Esophagus squamous epithelium (tissue), 5 donors: ENCODE data around the gene DPCD. TPM values are rescaled to one million over a fixed set of nuclear protein-coding genes. Genes with fewer than 3 reads are reported as not detected.

ENCODE experiments used
- DNase-seq: peaks from one replicate; lab custom pipeline; 2025; lab: John Stamatoyannopoulos, UW
- H3K27ac ChIP-seq, 4 donors: fragments of 200-600 bp; sonication (generic); one replicate each; pipeline ENCODE4 v1.5.1; 2016 to 2019; ENCODE audit warnings: mild to moderate bottlenecking in 1 of 4
- H3K27me3 ChIP-seq, 4 donors: fragments of 200-600 bp; sonication (generic); 1 replicate in 3 of 4; 2 replicates in 1 of 4; pipeline versions ENCODE4 v1.5.1 to v1.6.0; 2017 to 2021; ENCODE audit warnings: antibody characterized with exemption in 1 of 4
- H3K36me3 ChIP-seq, 3 donors: fragments of 200-600 bp; sonication (generic); one replicate each; pipeline ENCODE4 v1.5.1; 2016 to 2019
- H3K4me1 ChIP-seq, 3 donors: fragments of 200-600 bp; sonication (generic); one replicate each; pipeline ENCODE4 v1.5.1; 2017 to 2019
- H3K4me3 ChIP-seq, 4 donors: fragments of 200-600 bp; sonication (generic); 1 replicate in 3 of 4; 2 replicates in 1 of 4; pipeline ENCODE4 v1.5.1; 2016 to 2019; ENCODE audit warnings: mild to moderate bottlenecking in 2 of 4, moderate library complexity in 1 of 4
- H3K9me3 ChIP-seq, 3 donors: fragments of 200-600 bp; sonication (generic); one replicate each; pipeline ENCODE4 v1.5.1; 2016 to 2019
- POLR2A ChIP-seq, 4 donors: fragments of 450-650 bp; IDR thresholded peaks; one replicate each; pipeline ENCODE4 v1.6.1; 2017; ENCODE audit warnings: antibody characterized with exemption in 4 of 4, mild to moderate bottlenecking in 4 of 4, moderate library complexity in 3 of 4
- WGBS, 2 donors: methylation state at CpG; one replicate each; pipeline ENCODE4 v1.1.5; 2018; 5-methylcytosine and 5-hydroxymethylcytosine counted together
- intact Hi-C: fragments of 100-400 bp; cut with DNase I; formaldehyde crosslinking; loops from one replicate; pipeline ENCODE4 v1.15.0; 2022
- total RNA-seq, 4 donors: library from RNA; depleted of rRNA; stranded (reverse); fragments of >200 nt; gene quantifications; one replicate each; pipeline ENCODE4 v1.1.0, GENCODE V29; 2016
- TF ChIP-seq, protein P1 (sequence below), 6 experiments: fragments of 450-650 bp in 4 of 6; fragments of 200-600 bp in 2 of 6; sonication (generic) in 2 of 6; IDR thresholded peaks; one replicate each; pipeline ENCODE4 v1.5.1; 2016 to 2019; ENCODE audit warnings: antibody characterized with exemption in 6 of 6, mild to moderate bottlenecking in 4 of 6, moderate library complexity in 4 of 6
- donor health status: DM: yes; HTN: yes; CAD: no.

The DPCD gene
- total RNA-seq, 4 donors from 2014 or later: 17.4 to 37.9 (median 28.3) TPM

- H3K9me3 ChIP-seq: no peaks in the 10 kb centered on the region
- H3K4me3 ChIP-seq: no peak overlapping the region
- WGBS, 2 donors: 59 to 66% methylated on average over 9 to 13 of the region's 16 CpGs
- no peak for TF ChIP-seq POLR2A (IDR thresholded peaks at IDR 0.05)
- TF ChIP-seq, protein P1, sequence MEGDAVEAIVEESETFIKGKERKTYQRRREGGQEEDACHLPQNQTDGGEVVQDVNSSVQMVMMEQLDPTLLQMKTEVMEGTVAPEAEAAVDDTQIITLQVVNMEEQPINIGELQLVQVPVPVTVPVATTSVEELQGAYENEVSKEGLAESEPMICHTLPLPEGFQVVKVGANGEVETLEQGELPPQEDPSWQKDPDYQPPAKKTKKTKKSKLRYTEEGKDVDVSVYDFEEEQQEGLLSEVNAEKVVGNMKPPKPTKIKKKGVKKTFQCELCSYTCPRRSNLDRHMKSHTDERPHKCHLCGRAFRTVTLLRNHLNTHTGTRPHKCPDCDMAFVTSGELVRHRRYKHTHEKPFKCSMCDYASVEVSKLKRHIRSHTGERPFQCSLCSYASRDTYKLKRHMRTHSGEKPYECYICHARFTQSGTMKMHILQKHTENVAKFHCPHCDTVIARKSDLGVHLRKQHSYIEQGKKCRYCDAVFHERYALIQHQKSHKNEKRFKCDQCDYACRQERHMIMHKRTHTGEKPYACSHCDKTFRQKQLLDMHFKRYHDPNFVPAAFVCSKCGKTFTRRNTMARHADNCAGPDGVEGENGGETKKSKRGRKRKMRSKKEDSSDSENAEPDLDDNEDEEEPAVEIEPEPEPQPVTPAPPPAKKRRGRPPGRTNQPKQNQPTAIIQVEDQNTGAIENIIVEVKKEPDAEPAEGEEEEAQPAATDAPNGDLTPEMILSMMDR (IDR thresholded peaks at IDR 0.05): no peak
- DNase-seq: no peak
- no peaks in the 10 kb centered on the region for H3K27me3 ChIP-seq
- no peaks in the 10 kb centered on the region for H3K4me1 ChIP-seq
- intact Hi-C loops: loop anchor here (5.0 kb wide), 1 partner anchor 161 kb away; no protein-coding TSS in a partner anchor
- peaks cover 24 to 99% (median 28%) of the 10 kb centered on the region in 3 donors for H3K36me3 ChIP-seq
- H3K27ac ChIP-seq: no peak overlapping the region
Measured at GRCh38 chr10:101611096-101611905, 23.2 kb downstream of the DPCD start.

- Histone ChIP-seq H3K4me3 (no peak overlapping the region), H3K27me3 (no peaks in the 10 kb centered on the region), H3K9me3 (no peaks in the 10 kb centered on the region), H3K27ac (no peak overlapping the region), H3K36me3 (peaks cover 21 to 99% (median 28%) of the 10 kb centered on the region in 3 donors), H3K4me1 (no peaks in the 10 kb centered on the region)
- 80 to 93% methylated on average over 1 to 2 of the region's 6 CpGs for WGBS, 2 donors
- TF ChIP-seq, protein P1 (IDR thresholded peaks at IDR 0.05): no peak
- no peak for TF ChIP-seq POLR2A (IDR thresholded peaks at IDR 0.05)
- intact Hi-C loops: loop anchor here (5.0 kb wide), 1 partner anchor 160 kb away; no protein-coding TSS in a partner anchor
- DNase-seq: no peak
Measured at GRCh38 chr10:101612086-101612485, 24.0 kb downstream of the DPCD start.

GRCh38 chr10:101612872-101613271 lies 24.8 kb downstream of the DPCD start:
- Histone ChIP-seq H3K36me3 (peaks cover 16 to 99% (median 28%) of the 10 kb centered on the region in 3 donors), H3K9me3 (no peaks in the 10 kb centered on the region), H3K4me1 (no peaks in the 10 kb centered on the region), H3K27me3 (no peaks in the 10 kb centered on the region), H3K27ac (no peak overlapping the region), H3K4me3 (no peak overlapping the region)
- 78 to 80% methylated on average over 1 to 5 of the region's 10 CpGs for WGBS, 2 donors
- TF ChIP-seq POLR2A (IDR thresholded peaks at IDR 0.05): no peak
- TF ChIP-seq, protein P1 (IDR thresholded peaks at IDR 0.05): no peak
- DNase-seq: no peak
- intact Hi-C loops: loop anchor here (5.0 kb wide), 1 partner anchor 159 kb away; no protein-coding TSS in a partner anchor

GRCh38 chr10:101613646-101614045 lies 25.5 kb downstream of the DPCD start:
- WGBS, 2 donors: no CpG with 5 or more reads among the region's 3 CpGs
- no peaks in the 10 kb centered on the region for H3K4me1 ChIP-seq
- H3K36me3 ChIP-seq: peaks cover 16 to 99% (median 28%) of the 10 kb centered on the region in 3 donors
- intact Hi-C loops: loop anchor here (5.0 kb wide), 1 partner anchor 159 kb away; no protein-coding TSS in a partner anchor
- H3K27ac ChIP-seq: no peak overlapping the region
- no peaks in the 10 kb centered on the region for H3K9me3 ChIP-seq
- H3K27me3 ChIP-seq: no peaks in the 10 kb centered on the region
- H3K4me3 ChIP-seq: no peak overlapping the region
- TF ChIP-seq POLR2A (IDR thresholded peaks at IDR 0.05): no peak
- TF ChIP-seq, protein P1 (IDR thresholded peaks at IDR 0.05): no peak
- DNase-seq: no peak
